Hematopoietic multipotent progenitor cell treated with erythropoietin and hydrocortisone succinate and interleukin-3 and kit ligand, for 17 days (in vitro differentiated cells): ENCODE data around the gene PLCB4.

Source experiments
- DNase-seq: peaks from one replicate; pipeline ENCODE4 v3.0.0-alpha.2; 2015; ENCODE audit warnings: low spot score

PLCB4 gene

DNA sequence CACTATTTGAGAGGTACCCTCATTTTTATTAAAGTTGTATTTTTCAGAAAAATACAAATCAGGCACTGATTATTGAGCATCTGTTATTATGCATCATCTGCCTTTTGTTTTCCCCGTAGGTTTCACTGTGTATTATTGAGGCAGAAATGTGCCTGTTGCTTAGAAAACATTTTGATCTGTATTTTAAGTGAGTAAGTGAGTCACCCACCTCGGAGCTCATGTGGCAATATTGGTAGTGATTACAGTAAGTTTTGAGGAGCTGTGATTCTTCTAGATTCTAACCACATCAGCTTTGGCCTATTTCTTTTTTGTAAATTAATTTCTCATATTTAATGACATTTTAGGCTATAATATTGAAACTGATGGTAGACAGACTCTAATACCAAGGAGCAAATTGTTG lies 385.9 kb downstream of the PLCB4 start:
- no peak for DNase-seq

DNA sequence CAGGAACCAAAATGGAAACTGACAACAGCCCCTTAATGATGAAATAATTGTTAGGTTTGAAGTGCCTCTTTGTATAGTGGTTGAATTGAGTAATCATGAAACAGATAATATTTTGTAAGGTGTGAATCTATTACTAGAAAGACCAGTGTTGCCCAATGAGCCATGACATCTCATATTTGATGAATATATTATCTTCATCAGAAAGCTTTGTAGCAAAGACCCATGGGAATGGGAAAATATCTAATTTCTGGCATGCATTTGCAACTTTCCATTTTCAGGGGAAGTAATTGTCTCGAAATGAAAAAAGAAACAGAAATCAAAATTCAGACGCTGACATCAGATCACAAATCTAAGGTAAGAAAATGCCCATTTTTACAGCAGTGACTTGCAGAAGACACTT lies 388.2 kb downstream of the PLCB4 start:
- no peak for DNase-seq

DNA sequence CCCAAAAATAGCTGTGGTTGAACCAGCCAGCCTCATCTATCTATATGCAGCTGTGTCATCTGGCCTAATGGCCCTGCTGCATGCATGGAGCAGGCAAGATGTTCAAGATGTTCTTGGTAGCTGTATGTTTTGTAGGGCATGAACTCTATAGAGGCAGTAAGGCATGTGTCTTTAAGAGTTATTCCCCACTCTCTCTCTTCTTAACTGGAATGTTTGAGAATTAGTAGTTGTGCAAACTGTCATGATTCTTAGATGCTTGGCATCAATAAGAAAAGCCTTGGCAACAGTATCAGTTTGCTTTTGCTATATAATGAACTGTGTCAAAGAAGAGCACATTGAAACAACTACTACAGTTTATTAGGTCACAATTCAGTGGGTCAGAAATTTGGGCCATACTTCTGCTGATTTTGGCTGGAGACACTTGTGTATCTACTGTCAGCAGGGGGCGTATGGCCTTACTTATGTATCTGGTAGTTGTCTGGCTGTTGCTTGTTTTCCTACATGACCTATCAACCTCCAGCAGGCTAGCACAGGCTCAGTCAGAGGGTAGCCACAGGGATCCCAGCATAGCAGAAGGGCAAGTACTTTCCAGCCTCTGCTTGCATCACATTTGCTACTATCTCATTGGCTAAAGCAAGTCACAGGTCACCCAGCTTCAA lies 389.4 kb downstream of the PLCB4 start:
- DNase-seq = no peak

DNA sequence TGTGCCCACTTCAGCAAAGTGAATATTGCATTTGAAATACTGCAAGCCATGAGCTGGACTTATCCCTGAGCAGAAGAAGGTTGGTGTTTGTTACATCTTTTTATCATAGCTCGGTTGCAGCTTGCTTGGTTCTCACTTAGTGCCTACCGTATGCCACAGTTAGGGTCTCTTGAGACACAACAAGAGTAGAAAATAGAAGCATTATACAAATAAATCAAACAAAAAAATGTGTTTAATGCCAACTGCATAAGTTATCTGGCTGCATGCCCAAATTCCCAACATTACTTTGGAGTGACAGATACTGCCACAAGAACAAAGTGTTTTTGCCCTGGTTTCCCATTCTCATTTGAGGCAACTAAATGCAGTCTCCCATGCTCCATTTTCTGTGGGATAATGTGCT lies 391.6 kb downstream of the PLCB4 start:
- DNase-seq = no peak

DNA sequence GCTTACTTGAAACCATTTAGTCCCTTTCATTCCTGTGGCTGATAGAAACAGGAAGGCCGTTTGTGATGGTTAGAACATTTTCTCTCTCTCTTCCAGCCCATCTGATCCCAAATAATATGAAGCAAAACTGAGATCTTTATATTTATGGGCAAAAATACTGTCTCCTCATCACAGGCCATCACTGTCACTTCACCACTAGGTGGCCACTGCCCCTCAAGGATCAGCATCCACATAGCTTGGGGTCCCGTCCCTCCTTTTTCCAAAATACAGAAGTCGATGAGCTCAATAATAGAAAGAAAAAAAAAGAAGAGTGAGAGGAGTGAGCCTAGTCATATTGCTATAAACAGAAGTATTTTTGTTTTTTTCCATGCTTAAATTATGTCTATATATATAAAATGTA lies 399.1 kb downstream of the PLCB4 start:
- DNase-seq = no peak

DNA sequence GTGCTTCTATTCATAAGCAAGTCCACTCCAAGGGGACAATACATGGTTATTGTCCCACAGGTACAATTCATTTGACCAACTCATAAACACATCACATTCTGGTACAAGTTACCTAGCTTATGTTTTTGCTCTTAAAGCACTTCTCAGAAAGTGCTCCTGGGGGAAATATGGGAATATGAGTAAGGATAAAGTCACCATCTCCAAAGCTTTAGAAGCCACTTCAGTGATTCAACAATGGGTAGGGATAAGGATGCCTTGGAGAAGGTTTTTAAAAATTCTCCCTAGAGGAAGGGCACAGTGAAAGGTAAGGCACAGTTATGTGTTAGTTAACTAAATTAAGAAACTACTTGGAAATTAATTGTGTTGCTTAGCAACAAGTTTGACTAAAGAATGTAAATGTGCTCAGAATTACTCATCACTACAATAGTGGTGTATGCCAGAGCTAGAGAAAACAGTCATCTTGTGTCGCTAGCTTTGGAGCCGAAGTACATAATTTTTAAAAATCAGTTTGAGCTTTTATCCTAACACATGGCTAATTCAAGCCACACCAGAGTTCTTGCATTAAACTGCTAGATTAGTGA lies 406.0 kb downstream of the PLCB4 start:
- no peak for DNase-seq

DNA sequence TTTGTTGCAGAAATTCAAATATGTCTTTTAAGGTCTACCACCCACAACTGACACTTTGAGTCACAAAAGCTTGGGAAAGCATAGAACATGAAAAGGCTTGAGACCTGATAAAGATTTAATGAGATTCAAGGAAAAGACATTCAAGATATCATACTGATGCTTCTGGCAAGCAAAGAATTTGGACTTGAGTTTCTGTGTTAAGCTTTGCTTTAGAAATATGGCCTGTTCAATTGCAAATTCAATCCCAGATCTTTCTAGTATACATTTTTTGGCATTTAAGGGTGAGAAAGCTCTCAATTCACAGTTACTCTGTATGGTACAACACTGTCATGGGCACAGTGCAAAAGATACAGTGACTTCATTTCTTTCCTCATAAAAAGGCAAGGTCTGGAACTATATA lies 406.6 kb downstream of the PLCB4 start:
- DNase-seq = no peak

DNA sequence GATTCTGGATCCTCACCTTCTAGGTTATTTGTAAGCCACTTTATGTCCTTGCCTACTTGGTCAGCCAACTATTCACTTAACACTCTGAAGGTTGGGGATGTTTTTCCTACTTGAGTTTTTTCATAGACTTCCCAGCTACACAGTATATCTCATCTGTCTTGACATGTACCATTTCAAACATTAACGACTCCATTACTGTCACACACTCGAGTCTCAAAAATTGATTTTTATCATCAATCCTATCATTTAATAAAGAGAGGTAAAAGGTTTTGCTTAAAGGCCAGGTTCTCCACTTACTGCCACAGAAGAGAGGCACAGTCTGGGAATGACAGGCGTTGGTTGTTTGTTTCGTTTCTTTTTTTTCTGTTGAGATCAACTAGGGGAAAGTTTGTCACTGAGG lies 407.3 kb downstream of the PLCB4 start:
- no peak for DNase-seq

DNA sequence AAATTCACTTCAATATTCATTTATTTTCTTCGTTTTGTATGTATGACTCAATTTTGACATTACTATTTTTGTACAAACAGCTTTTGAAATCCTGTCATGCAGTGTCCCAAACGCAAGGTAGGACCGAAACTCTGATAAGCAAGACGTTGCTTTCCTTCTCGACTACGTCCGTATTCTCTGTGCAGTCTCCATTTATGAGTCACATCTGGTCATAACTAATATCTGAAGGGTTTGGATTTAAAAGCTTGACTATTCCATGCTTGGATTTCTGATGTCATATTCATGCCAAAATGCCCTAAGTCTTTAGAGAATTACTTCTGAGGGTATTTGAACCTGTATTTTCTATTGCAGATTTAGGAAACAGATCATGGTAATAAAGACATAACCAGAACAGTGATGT lies 407.8 kb downstream of the PLCB4 start:
- DNase-seq = no peak

DNA sequence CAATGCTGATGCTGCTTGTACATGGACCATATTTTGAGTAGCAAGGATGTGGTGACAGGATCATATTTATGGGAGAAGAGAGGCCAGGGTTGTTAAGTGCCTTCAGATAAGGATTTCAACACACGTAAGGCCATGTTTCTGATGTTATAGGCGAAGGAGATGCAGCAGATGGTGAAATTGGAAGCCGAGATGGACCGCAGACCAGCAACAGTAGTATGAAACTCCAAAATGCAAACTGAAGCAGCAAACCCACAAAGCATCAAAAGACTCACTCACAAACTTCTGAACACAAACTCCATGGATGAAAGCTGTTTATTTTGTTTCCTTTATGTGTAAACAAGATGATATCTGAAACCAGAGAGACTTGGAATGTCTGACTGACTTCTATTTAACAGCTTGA lies 409.9 kb downstream of the PLCB4 start:
- DNase-seq = no peak

DNA sequence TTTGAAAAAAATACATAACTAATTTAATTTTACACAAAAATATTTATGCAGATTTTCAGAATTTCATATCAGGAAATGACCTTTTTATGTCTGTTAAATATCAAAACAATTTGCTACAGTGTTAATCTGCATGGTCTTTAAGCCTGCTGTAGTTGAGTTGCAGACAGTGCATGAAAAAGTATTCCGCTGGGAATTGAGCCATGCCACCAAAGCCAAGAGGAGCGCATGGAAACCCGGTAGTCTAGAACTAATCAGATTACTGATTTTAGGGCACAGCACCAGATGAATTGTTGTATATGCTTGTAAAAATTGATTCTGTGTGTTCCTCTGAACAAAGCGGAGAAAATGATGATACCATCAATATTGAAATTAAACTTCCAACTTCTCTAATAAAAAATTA lies 411.2 kb downstream of the PLCB4 start:
- DNase-seq = no peak

DNA sequence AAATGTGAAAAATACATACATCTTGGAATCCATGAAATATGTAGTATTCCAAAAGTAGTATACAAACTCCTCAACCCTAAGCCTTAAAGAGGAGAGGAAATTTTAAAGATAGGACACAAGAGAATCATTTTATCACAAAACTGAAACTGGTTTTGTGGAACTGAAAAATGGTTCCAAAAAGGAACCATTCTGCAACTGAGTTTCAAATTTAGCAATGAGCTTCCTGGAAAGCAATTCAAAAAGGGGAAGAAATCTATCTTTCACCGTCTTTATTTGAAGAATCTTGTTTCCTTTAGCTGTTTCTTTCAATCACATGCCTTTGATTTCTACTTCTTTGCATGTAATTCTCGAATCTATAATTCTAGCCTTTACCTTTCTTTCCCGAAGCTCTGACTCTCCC lies 413.3 kb downstream of the PLCB4 start:
- no peak for DNase-seq

DNA sequence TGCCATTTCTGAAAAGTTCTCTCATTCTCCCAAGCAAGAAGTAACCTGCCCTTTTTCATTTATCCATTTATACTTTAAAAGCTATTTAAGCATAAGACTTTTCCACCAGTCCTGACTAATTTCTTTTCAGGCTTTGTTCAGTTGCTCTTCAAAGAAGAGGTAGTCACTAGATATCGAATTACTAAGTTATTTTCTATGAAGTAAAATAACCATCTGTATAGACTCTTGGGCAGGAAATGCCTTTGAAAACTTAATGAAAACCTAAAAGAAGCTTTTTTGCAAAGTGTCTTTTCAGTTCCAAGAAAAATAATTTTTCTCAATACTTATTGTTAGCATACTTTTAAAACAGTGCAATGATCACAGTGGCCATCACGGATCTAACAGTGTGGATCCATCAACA lies 414.2 kb downstream of the PLCB4 start:
- no peak for DNase-seq

DNA sequence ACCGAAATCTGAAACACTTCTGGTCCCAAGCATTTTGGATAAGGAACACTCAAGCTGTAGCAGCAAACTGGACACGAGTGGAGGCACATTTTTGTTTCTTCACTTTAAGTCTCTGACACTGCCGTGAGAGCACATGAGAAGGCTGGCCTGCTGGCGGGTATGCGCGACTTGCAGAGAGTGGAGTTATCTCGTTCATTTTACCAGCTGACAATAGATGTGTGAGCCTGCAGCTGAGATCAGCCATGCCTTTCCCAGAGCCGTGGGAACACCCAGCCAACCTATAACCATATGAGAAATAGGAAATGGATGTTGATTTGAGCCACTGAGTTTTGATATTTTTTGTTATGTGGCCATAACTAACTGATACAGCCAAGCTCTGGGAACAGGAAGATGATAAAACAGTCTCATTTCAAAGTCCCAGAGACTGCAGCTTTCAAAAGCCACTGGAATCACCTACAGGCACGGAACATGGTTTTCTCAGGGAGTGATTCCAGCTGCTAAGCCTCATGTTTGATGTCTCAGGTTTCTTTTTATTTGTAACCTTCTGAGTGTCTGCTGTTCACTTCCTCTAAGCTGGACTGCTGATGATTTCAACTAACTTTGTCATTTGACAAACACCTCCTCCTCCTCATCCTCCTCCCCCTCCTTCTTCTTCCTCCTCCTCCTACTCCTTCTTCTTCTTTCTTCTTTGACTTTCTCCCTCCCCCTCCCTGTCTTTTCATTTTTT lies 416.9 kb downstream of the PLCB4 start:
- no peak for DNase-seq

DNA sequence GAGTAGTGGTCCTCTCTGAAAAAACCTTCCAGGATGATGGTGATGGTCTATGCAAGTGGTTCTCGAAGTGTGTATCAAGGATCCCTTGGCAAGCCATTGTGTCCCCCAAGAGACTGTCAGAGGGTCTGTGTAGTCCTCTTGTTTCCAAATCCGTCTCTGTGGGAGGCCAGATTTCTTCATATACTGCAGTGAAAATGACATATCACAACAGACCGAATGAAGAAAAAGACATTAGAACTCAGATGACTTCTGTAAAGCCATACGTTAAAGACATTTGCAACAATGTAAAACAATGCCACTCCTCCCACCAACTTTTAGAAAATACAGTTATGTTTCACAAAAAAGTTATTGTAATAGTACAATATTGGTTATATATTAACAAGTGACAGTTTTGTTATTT lies 418.3 kb downstream of the PLCB4 start:
- no peak for DNase-seq

DNA sequence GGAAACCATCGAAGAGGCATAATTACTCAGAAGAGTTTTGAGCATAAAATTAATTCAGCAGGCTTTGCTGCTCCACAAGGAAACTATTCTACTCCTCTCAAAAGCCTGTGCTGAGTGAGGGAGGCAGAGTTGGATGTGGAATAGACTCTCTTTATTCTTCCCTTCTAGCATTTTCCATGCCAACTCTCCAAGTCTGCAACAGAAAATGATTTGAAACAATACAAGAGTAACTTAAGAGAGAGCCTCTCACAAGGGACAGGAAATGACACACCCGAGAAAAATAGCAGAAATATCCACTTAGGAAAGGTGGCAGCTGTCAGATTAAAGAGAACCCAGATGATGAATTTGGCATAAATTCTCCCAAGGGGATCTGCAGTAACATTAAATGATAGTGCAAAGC lies 419.2 kb downstream of the PLCB4 start:
- DNase-seq = no peak

DNA sequence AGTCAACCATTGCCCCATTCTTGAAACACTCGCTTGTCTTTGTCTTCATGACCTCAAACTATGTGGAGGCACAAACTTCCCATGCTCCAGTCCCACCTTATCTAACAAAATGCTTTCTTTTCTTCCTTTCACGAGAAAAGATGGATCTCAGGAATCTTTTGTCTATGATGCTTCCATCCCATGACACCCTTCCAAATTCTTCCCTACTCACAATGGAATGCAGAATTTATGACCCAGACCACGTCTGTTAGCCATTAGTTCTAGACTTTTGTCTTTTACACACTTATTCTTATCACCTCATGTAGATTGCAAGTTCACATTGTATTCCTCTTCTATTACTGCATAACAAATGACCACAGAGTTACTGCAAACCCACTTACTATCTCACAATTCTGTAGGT lies 421.3 kb downstream of the PLCB4 start:
- DNase-seq = no peak

DNA sequence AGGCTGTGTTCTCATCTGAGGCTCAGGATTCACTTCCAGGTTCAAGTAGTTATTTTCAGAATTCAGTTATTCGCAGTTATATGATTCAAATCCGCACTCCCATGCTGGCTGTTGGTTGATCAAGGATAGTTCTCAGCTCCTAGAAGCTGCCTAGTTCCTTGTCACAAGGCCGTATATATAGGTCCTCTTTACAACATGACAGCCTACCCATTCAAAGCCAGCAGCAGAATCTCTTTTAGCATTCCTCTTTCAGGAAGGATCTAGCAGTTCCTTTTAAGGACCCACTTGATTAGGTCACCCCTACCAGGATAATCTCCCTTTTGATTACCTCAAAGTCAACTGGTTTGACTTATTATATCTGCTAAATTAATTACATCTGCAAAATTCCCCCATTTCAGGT lies 421.7 kb downstream of the PLCB4 start:
- no peak for DNase-seq

DNA sequence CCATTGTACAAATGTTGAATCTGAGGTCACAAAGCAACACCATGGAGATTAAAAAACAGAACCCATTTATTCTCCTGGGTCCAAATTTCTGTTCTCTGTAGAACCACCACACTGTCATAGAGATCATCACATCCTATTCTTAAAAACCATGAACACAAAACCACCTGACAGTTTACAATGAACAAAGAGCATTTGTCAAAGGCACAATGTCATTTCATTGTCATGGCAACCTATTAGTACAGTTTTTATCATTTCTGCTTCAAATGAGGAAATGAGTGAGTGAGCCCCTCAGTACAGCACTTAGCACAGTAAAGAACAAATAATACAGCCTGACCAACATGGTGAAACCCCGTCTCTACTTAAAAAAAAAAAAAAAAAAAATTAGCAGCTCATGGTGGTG lies 422.4 kb downstream of the PLCB4 start:
- DNase-seq = no peak

DNA sequence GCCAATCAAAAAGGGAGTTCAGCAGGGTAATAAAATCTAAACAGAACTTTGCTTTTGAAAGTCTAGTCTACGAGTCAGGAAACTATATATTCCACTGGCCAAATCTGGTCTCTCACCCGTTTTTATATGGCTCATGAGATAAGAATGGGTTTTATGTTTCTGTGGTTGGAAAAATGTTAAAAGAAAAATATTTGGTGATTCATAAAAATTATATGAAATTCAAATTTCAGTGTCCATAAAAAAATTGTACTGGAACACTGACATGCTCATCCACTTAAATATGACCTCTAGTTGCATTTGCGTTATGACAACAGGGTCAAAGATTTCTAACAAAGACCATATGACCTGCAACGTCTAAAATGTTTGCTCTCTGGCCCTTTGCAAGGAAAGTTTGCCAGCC lies 423.2 kb downstream of the PLCB4 start:
- DNase-seq = no peak

DNA sequence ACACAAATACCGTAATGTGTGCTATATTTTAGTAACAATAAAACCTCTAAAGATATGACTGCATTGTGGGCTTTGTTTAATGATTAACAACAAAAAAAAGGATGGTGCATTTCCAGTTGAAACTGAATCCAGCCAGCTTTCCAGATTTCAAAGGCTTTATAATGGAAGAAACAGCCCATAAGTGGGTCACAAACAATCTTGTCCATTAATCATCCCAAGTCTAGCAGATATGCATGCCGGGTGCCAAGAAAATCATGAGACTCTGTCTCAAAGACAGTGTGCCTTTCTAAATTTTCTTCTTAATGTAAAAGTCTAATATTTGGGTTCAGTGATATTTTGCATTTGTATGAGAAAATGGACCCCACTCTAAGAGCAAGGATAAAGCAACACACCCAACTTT lies 424.9 kb downstream of the PLCB4 start:
- no peak for DNase-seq

DNA sequence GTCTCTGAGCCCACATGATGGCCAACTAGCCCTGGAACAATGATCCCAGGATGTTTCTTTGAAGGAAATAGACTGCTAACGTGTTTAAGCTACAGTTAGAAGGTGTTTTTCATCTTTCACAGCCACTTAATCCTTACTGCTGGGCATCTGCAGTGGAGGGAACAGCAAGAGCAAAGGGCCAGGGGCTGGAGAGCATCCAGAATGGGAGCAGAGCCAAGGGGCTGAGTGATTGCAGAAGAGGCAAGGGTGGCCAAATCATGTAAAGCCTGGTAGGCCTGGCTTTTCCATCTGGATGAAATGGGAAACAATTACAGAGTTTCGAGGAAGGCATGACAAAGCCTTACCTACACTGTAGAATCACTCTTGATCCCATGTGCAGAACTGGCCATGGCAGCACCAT lies 426.8 kb downstream of the PLCB4 start:
- no peak for DNase-seq

DNA sequence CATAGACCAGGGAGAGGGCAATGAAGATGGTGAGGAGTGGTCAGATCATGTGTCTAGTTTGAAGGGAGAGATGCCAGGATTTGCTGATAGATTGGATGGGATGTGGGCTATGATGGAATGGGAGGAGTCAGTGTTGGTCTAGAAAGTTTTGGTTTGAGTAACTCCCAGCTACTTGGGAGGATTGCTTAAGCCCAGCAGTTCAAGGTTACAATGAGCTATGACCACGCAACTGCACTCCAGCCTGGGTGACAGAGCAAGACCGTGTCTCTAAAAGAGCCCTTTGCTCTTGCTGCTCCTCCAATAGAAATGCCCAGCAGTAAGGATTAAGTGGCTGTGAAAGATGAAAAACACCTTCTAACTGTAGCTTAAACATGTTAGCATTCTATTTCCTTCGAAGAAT lies 427.3 kb downstream of the PLCB4 start:
- no peak for DNase-seq

DNA sequence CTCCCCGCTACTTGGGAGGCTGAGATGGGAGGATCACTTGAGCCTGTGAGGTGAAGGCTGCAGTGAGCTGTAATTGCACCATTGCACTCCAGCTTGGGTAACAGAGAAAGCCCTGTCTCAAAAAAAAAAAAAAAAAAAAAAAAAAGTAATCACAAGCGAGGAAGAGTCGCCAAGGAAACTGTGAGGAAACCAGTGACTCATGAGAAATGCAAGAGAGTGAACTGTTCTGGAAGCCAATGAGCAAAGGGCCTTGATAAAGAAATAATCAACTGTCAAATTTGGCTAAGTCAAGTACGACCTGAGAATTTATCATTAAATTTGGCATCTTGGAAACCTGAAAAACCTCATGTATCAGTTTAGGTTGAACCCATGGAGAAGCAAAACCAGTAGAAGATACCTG lies 429.4 kb downstream of the PLCB4 start:
- no peak for DNase-seq
